ENCODE data around the gene EML6.

DNA sequence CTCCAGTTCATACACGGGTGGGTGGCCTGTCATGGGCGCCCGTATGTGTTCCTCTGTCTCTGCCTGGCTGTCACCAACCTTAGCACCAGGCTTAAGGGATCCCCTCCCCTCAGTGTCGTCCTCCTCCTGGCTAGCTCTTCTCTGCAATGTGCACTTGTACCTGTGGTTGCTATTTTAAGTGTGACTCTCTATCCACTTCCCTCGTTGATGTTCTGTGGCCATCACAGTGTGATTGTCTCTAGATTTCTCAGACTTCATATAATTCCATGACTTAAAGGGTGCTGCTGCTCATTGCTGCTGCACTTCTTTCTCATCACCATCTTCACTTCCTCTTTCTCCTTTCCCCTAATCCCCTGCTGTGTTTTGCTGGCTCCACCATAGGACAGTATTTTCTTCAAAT lies 143.4 kb downstream of the EML6 start:
- no peak for TF ChIP-seq CEBPB (IDR thresholded peaks at IDR 0.05)
- TF ChIP-seq BCL3 (IDR thresholded peaks at IDR 0.05): no peak
- TF ChIP-seq, protein P1, sequence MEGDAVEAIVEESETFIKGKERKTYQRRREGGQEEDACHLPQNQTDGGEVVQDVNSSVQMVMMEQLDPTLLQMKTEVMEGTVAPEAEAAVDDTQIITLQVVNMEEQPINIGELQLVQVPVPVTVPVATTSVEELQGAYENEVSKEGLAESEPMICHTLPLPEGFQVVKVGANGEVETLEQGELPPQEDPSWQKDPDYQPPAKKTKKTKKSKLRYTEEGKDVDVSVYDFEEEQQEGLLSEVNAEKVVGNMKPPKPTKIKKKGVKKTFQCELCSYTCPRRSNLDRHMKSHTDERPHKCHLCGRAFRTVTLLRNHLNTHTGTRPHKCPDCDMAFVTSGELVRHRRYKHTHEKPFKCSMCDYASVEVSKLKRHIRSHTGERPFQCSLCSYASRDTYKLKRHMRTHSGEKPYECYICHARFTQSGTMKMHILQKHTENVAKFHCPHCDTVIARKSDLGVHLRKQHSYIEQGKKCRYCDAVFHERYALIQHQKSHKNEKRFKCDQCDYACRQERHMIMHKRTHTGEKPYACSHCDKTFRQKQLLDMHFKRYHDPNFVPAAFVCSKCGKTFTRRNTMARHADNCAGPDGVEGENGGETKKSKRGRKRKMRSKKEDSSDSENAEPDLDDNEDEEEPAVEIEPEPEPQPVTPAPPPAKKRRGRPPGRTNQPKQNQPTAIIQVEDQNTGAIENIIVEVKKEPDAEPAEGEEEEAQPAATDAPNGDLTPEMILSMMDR (IDR thresholded peaks at IDR 0.05): no peak
- no peak for TF ChIP-seq NR3C1 (IDR thresholded peaks at IDR 0.05)
- no peak for TF ChIP-seq USF2 (IDR thresholded peaks at IDR 0.05)
- TF ChIP-seq SREBF2 (IDR thresholded peaks at IDR 0.05): no peak
- TF ChIP-seq RAD21 (conservative IDR thresholded peaks at IDR 0.05 in 1 of 2, IDR thresholded peaks at IDR 0.05 in 1 of 2): no peak
- no peak for TF ChIP-seq RFX5 (IDR thresholded peaks at IDR 0.05)
- no peak for TF ChIP-seq MAX (IDR thresholded peaks at IDR 0.05)
- TF ChIP-seq REST (IDR thresholded peaks at IDR 0.05): no peak
- no peak for TF ChIP-seq POLR2A (IDR thresholded peaks at IDR 0.05; ENCODE audit: low read length)
- no peak for TF ChIP-seq KDM1A (IDR thresholded peaks at IDR 0.05; ENCODE audit: low read depth)

All from A549 (cell line).